Measurements from ENCODE around the gene NAT8L.

Gene NAT8L

DNA sequence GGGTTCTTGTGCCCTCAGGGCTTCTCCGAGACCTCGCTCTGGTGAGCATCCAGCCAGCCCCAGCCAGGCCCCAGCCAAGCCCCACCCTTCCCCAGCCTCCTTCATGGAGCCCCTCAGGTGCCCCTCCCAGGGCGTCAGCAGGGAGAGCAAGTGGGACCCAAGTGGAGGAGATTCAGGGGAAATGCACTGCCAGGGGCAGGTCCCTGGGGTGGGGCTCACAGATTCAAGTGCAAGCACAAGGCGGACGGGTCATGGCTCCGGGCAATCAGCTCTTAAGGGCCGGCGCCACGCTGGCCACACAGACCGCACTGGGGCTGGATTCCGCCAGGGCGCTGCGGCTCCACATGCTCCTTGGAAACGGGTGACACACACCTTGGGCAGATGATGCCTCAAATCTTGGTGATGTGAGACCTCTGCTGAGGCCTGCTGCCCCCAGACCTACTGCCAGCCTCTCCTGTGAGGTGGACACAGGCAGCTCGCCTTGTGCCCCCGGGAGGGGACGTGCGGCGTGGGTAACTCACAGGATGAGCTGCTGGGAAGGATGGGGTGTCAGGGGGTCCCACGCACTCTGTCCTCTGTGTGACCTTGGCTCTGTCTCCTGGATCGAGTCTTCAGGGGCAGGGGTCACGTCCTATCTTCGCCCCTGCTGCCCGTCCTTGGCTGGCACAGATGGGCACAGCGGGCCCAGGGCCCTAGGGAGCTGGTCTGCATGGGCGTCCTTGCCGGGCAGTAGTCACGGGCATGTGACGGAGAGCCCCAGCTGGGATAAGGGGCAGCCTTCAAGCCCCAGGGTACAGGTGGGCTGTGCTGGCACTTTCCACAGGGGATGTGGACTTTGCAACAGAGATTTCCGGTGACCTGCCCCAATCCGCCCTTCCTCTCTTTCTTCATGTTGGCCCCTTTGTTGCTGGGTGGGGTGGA lies 17.1 kb downstream of the NAT8L start:
- DNase-seq (ENCODE audit: low spot score), result no peak

DNA sequence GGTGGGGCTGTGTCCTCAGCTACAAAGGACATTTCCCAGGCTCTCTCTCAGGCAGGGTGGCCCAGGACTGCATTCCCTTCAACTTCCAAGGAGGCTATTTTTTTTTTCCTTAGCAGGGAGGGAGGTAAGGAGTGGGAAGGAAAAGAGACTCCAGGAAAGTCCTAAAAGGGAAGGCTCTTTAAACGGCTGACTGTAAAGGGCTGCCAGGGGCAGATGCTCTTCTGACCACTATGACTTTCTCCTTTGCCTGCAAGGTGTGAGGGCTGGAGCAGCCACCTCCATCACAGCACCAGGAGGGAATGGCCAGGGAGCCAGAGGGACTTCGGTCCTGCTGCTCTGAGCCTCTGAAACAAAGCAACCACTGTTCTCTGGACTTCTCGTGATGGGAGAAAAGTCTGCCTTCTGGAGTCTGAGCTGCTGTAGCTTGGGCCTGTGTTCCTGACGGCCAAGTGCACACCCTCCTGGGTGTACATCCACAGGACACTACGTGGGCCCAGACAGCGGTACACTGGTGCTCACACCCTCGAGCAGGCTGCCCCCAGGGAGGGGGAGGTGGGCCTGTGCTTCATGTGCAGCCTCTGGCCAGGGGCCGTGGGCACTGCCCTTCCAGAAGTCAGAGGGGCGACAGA lies 17.9 kb downstream of the NAT8L start:
- DNase-seq (ENCODE audit: low spot score), result no peak

DNA sequence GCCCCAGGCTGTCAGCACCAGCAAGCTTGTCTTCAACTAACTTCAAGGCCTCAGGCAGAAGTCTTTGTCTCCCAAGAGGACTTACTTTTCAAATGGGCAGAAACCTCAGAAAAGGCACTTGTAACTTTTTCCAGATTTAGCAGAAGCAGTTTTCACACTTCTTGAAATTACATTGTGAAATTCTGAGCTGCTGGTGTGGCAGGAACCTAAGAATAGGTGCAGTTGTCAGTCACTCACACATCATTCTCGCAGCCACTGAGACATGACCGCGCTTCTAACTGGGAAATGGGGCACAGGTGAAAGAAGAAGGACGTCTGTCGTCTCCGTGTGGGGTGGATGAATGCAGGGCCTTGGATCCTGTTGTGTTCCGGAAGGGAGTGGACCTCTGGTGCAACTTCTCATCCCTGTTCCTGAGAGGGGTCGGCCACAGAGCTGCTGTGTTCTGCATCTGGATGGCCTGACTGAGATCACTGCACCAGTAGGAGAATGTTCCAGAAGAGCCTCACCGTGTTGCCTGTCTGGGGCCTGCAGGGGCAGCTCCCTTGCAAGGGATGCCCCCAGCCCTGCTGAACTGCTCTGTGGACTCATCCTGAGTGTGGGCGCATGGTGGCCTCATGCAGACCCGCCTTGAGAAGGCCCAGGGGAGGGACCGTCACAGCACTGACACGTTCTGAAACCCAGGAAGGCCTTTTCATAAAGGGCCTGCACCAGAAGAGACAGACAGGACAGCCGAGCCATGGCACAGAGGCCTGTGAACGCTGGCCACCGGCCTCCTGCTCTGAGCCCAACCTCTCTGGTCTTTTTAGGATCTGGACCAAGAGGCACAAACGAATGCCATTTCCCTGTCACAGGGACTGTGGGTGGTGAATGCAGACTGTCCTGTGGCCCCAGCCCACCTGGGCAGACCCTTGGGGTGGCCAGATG lies 18.7 kb downstream of the NAT8L start:
- DNase-seq (ENCODE audit: low spot score), result no peak

DNA sequence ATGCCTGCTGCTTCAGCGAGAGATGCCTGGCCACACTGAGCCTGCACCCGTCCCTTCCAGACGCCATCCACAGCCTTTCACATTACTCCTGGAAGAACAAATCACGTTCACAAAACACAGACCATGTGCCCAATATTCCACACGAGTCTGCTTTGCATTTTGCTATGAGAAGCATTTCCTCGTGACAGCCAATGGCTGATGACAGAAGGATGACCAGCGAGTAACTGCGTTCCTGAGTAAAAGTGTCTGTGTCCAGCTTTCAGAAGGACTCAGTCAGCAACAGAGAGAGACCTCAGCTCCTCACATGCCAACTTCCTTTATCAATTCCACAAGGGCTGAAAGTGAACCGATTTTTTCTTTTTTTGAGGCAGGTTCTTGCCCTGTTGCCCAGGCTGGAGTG lies 19.5 kb downstream of the NAT8L start:
- no peak for DNase-seq (ENCODE audit: low spot score)

DNA sequence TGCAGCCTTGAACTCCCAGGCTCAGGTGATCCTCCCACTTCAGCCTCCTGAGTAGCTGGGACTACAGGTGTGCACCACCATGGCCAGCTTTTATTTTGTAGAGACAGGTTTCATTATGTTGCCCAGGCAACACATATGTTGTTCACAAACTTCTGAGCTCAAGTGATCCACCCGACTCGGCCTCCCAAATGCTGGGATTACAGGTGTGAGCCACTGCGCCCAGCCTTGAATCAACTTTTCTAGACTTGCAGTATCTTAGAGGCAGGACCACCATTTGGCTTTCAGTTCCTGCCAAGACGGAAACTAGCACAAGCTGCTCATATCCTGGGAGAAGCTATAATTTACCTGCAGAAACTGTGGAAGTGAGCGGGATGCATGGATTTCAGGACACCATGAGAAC lies 19.9 kb downstream of the NAT8L start:
- no peak for DNase-seq (ENCODE audit: low spot score)

DNA sequence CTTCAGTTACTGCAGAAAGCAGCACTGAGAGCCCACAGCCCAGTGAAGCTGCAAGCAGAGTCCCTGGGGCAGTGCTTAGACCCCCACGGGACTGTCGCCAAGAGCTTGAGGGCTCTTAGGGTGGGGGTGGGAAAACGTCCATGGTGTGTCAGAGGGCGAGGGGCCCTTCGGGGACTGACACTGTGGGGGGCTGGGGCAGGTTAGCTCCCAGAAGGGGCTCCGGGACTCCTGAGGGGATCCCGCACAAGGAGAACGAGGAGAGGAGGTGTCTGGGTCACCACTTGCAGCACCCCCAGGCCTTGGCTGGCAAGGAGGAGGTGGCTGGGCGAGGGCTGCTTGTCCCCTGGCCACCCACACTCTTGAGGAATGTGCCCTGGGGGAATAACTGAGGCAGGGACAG lies 20.8 kb downstream of the NAT8L start:
- no peak for DNase-seq (ENCODE audit: low spot score)

DNA sequence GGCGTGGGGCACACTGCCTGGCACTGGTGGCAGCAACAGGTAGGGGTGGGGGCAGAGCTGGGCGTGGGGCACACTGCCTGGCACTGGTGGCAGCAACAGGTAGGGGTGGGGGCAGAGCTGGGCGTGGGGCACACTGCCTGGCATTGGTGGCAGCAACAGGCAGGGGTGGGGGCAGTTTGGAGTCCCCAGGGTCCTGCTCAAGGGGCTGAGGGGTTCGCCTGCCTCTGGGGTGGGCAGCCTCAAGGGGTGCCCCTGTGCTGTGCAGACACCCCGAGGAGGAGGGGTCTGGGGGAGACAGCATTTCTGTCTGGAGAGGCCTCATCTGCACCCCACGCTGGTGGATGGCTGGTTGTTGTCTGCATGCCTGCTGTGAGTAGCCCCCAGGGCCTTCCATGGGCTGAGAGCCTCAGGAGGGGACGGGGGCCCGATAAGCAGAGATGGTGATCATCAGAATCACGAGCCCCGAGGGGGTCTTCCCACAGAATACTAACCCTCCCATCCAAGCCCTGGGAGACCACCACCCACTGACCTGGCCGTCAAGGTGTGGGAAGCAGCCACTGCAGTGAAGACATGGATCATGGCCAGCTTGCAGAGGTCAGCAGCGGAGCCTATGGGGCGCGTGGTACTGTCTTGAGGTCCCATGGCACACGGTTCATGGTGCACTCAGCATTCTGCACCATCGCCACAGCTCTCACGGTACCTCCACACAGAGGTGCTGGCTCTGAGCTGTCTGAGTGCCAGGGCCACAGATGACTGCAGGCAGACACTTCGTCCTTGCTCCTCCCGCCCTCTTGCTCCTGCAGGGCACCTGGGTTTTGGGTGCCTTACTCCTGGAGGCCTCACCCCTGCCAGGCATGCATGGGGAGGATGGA lies 21.5 kb downstream of the NAT8L start:
- no peak for DNase-seq (ENCODE audit: low spot score)

DNA sequence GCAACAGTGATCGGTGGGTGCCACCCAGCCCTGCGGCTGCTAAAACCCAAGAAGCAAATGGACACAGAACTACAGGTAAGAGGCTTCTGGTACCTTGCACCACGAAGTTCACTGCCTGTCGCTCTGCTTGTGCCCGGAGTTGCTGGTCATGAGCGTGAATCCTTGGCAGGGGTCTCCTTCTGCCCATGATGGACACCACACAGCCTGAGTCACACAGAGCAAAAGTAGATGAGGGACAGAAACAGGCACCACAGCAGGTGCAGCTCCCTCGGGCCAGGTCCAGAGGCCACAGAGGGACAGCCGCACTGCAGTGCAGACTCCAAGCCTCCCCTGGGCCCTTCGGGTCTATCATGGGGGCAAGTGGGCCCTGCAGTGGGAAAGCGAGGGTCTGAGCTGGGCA lies 22.4 kb downstream of the NAT8L start:
- no peak for DNase-seq (ENCODE audit: low spot score)

DNA sequence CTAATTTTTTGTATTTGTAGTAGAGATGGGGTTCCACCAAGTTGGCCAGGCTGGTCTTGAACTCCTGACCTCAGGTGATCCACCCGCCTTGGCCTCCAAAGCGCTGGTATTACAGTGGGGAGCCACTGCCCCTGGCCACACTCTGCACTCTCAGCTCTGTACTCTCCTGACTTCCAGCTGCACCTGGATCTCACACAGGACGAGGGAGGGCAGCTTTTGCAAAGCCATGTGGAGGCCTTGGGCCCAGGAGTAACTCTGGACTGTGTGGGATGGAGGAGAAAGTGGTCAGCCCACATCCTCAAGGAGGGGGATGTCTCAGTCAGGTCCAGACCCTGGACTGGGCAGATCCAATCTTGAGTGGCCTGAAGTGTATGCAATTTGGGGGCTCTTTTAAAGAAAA lies 23.0 kb downstream of the NAT8L start:
- DNase-seq (ENCODE audit: low spot score), result no peak

DNA sequence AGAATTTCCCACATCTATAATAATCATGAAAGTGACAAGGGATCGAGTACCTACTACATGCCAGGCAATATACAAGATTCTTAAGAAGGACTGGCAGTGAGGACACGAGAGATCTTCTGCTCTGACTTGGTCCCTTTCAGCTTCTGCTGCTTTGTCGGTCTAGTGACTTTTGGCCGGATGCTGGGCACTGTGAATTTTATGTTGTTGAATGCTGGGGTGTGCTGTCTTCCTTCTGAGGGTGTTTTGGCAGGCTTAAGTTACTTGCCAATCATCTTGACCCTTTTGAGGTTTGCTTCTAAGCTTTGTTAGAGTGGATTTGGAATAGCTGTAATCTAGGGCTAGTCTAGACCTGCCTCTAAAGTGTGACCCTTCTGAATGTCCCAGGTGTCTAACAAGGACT lies 23.5 kb downstream of the NAT8L start:
- DNase-seq (ENCODE audit: low spot score), result no peak

DNA sequence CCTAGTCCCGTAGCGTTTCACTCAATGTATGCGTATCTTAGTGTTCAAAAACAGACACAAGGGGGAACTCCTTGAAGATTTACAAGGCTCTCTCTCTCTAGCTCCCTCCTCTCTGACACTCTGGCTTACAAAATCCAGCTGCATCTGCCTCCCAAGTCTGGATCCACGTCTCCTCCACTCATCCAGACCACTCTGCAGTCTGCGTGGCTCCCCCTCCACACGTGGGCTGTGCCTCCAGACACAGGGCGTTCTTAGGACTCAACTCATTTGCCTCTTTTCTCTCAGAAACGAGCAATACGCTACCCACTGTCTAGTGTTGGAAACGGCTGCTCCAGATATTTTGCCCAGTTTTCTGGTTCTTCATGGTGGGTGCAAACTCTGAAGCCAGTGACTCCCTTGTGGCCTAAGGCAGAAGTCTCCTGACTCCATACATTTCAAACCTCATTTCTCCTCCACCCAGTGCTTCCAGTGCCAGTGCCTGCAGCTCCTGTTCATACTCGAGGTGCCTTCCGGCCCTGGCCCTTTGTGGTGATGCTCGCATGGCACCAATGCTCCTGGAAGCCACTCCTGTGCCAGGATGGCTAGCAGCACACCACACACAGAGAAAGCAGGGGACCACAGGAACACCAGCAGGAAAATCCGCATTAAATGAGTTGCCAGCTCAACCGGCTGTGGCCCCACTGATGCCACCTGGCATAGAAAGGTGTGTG lies 24.1 kb downstream of the NAT8L start:
- DNase-seq (ENCODE audit: low spot score), result no peak

DNA sequence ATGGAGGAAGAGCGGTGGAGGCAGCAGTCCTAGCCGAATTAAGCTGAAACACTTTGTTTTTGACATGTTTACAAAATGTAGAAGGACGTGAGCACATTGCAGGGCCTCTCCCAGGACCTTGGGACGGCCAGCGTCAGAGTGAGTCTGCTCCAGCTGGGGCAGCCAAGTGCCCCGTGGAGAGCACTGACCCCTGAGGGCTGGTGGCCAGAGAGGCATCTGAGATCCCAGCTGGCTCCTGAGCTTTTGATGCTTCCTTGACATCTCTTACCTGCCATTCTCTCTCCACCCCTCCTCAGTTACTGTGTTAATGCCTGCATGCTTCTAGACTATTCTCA lies 24.7 kb downstream of the NAT8L start:
- DNase-seq (ENCODE audit: low spot score), result no peak

DNA sequence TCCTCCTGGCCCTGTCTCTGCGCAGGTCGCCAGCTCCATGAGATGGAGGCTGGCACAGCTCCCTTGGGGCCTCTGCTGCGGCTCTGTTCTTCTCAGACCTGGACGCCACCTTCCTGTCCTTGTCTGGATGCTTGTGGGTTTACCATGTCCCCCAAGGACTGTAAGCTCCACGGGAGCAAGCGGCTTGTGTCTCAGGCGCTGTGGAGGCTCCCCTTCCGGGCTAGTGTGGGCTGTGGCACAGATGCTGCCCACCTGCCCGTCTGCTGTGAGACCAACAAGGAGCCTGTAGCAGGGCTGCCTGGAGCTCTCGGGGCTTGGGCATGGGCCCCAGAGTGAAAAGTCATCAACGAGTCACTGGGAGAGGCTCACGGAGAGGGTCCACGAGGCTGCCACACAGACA lies 25.2 kb downstream of the NAT8L start:
- DNase-seq (ENCODE audit: low spot score), result no peak

DNA sequence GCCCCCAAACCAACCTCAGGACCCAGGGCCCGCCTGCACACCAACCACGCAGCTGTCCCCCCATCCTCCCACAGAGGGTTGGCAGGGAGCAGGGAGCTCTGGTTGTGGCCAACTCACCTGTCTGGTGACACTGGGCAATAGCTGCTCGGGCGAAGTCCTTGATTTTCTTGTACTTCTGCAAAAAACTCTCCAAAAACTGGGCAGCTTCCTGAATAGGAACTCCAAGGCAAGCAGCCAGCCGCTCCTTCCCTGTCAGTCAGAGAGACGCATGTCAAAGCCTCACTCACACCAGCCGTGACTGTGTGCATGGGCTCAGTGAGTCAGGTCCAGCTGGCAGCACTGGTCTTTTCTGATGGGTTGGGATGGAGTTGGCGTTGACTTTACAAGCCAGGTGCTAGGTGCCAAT lies 26.4 kb downstream of the NAT8L start:
- no peak for DNase-seq (ENCODE audit: low spot score)

DNA sequence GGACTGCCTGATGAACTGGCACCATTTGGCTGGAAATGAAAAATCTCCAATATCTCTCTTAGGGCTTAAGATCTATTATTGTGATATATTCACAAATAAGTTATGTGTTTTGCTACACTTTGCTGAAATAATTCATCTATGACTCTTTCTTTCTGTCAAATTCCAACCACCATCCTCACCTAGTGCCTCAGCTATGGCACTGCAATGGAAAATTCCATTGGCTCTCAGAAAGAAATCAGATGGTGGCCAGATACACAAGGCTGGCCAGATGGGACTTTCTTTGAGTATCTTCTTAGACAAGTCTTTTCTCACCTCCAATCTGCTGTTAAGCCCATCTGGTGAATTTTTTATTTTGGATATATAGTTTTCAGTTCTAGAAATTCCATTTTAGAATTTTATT lies 28.0 kb downstream of the NAT8L start:
- DNase-seq (ENCODE audit: low spot score), result no peak

DNA sequence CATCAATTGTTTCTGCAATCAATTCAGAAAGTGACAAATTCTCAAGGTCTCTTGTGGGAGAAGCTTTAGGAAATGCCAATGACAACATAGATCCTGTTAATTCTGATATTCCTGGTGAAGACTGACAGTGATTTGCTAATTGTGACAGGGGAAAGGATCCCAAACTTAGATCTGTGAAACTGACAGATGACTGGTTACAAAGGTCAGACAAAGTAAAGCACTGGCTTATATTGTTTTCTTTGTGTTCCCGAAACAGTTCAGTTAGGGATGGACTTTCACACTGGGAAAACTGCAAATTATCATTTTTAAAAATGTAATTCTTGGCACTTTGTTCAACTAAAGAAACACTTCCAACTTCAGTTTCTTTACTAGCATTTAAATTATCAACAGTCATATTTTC lies 30.1 kb downstream of the NAT8L start:
- DNase-seq (ENCODE audit: low spot score), result no peak

DNA sequence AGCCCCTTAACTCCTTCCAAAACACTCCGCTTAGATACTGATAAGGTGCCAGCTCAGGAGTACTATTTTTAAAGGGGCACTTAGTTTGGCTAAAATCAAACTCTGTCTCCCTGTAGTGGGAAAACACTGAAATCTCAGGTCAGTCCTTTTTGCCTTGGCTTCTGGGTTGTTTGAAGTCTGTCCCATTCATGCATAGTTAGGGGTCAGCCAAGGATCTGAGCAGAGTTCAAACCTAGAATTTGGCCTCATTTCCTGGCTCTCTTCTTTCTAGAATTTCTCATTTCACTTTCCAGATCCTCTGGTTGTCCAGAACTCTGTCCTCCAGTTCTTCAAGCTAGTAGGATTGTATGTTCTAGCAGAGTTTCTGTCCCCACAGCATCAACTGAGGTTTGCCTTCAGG lies 31.5 kb downstream of the NAT8L start:
- DNase-seq (ENCODE audit: low spot score), result no peak

DNA sequence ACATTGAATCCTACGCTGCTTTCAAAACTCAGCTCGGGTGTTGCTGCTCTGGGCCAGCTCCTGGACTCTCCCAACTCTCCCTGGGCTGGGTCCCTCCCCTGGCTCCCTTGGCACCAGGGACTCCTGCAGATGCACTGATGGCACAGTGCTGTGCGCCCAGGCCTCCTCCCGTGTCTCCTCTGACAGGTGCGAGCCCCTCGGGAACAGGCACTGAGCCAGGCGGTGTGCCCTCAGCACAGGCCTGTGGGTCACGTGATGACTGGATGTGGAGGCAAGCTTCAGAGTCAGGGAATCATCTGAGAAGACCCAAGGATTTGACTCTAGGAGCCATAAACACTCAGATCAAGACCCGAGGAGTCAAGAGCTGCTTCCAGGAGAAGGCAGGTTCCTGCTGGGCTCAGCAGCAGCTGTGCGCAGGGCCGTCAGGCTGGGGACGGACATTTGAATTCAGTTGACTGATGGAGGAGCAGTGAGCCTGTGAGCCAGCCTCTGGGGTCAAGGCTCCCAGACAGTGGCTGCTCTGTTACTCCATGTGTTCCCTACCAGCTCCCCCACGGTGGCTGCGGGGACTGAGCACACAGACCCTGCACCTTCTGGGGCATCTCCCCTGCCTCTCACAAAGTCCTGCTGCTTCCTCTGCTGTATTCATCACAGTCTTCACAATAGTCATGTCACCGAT lies 33.0 kb downstream of the NAT8L start:
- DNase-seq (ENCODE audit: low spot score), result no peak

DNA sequence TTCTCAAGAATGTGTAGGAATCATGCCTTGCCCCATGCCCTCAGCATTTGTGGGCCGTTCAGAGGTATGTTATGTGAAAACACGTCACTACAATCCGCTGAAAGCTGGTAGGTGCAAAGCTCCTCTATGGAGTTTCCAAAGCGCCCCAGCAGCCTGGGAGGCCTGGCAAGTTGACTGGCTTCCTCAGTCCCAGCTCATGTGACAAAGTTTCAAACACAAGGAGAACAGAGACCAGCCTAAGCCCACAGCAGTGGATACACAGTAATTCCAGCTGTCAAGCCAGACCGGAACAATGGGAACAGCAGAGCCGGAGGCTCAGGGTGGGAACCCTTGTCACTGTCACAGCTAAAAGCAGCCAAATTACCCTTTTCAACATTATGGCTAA lies 33.5 kb downstream of the NAT8L start:
- no peak for DNase-seq (ENCODE audit: low spot score)

DNA sequence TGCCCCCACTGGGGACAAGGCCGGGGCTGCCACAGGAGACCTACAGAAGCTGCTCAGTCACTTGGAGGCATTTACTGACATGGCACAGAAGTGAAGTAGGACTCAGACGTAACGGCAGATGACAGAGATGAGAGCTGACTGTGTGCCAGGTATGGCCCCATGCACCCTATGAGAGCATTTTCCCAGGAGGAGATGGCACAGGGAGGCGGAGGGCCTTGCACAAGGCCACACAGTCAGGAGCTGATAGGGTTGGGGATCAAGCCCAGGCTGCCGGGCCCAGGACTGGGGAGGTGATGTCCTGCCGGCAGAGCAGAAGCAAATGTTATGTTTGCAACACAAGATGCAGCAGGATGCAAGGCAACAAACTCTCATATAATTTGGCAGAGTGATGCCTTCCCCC lies 34.1 kb downstream of the NAT8L start:
- no peak for DNase-seq (ENCODE audit: low spot score)

DNA sequence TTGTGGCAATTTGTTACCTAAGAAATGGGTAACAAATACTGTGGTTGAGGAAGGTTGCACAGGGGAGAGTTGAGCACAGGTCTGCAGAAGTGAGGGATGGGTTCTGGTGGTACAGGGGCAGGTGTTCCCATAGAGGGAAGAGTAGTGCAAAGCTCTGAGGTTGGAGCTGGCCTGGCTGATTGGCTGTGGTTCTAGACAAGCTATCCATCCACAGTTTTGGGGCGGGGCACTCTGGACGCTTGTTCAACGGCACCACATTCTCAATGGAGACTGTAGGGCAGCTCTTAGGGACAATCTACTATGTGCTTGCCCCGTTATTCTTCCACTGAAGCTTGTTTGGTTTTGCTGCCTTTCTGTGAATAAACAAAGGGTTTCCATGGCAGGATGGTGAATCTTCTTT lies 35.4 kb downstream of the NAT8L start:
- no peak for DNase-seq (ENCODE audit: low spot score)
